BJ (cell line): ENCODE data around the gene CDC25C. TPM values are rescaled to one million over a fixed set of nuclear protein-coding genes. Genes with fewer than 3 reads are reported as not detected.
A peak's percentile ranks its signal among the peaks of the same experiment; 100 is the strongest.

Experiments used
- CTCF ChIA-PET: fragments of 350-600 bp; formaldehyde crosslinking; extraction: SDS; loops from one replicate; lab custom pipeline; 2021; ENCODE audit warnings: antibody characterized with exemption, inconsistent platforms; lab: Yijun Ruan, JAX
- POLR2A ChIA-PET: fragments of 300-600 bp; sonication (Branson Sonifier 250); formaldehyde crosslinking; extraction: SDS; loops from one replicate; lab custom pipeline; 2021; ENCODE audit warnings: antibody characterized with exemption; lab: Charles Lee
- DNase-seq: peaks from one replicate; pipeline ENCODE4 v3.0.0-alpha.2; 2011; ENCODE audit warnings: low read depth
- H3K27me3 ChIP-seq: 2 replicates; pipeline ENCODE4 v1.6.0; 2011; ENCODE audit warnings: low read length; ENCODE audit not compliant: control insufficient read depth, insufficient read depth
- H3K36me3 ChIP-seq: 2 replicates; pipeline ENCODE4 v1.5.1; 2011; ENCODE audit warnings: low read length; ENCODE audit not compliant: control insufficient read depth, insufficient read depth
- H3K4me3 ChIP-seq: 2 replicates; pipeline ENCODE4 v1.5.1; 2011; ENCODE audit warnings: low read depth, mild to moderate bottlenecking, control low read depth, low read length
- CTCF ChIP-seq: IDR thresholded peaks from 2 replicates; pipeline ENCODE4 v1.5.1; 2011; ENCODE audit warnings: low read depth, mild to moderate bottlenecking, control low read depth, inconsistent platforms, low read length, moderate library complexity; ENCODE audit not compliant: insufficient read depth
- polyA plus RNA-seq: library from polyadenylated mRNA; depleted of rRNA; stranded (reverse); fragments of >200 nt; gene quantifications from 2 replicates; pipeline ENCODE4 v1.2.3, GENCODE V29; 2011

Gene CDC25C
- polyA plus RNA-seq, 1 experiment, result 7.8 TPM

GRCh38 chr5:138360941-138361452 lies 29.4 kb upstream of the CDC25C start:
- CTCF ChIA-PET, result no interaction called here
- Histone ChIP-seq H3K36me3 (no peaks in the 10 kb centered on the region; the same call in 1 of the 2 replicates), H3K27me3 (no peaks in the 10 kb centered on the region), H3K4me3 (no peak overlapping the region)
- no peak for DNase-seq
- POLR2A ChIA-PET, result no interaction called here
- no peak for TF ChIP-seq CTCF

GRCh38 chr5:138359621-138360020 lies 28.0 kb upstream of the CDC25C start:
- Histone ChIP-seq H3K36me3 (no peaks in the 10 kb centered on the region; the same call in 1 of the 2 replicates), H3K4me3 (no peak overlapping the region), H3K27me3 (no peaks in the 10 kb centered on the region)
- TF ChIP-seq CTCF, result no peak
- ChIA-PET CTCF (no interaction called here), POLR2A (no interaction called here)
- DNase-seq, result no peak

GRCh38 chr5:138354926-138355378 lies 23.3 kb upstream of the CDC25C start:
- Histone ChIP-seq H3K27me3 (no peaks in the 10 kb centered on the region), H3K4me3 (peak overlapping the region; percentile 87), H3K36me3 (no peaks in the 10 kb centered on the region; the same call in 1 of the 2 replicates)
- CTCF ChIA-PET, result interaction anchor here (0.6 to 6.5 kb wide), 4 partner anchors 14 to 474 kb away, joined by 3 to 118 read pairs (median 48); partner anchors contain the start of gene FAM53C
- peak; percentile 80 for DNase-seq
- POLR2A ChIA-PET, result no interaction called here
- 0 out of 2 replicates have a peak, but pooled peaks have one; percentile 19 for TF ChIP-seq CTCF

- H3K36me3 ChIP-seq, result no peaks in the 10 kb centered on the region; the same call in 1 of the 2 replicates
- CTCF ChIA-PET, result interaction anchor here (0.6 to 6.5 kb wide), 7 partner anchors 14 to 475 kb away, joined by 3 to 118 read pairs (median 3); partner anchors contain the start of genes CDC23 and FAM53C
These were observed 22.8 kb upstream of the CDC25C start for GRCh38 chr5:138354387-138354786.

More at GRCh38 chr5:138354387-138354786, 22.8 kb upstream of the CDC25C start:
- Histone ChIP-seq H3K27me3 (no peaks in the 10 kb centered on the region), H3K4me3 (peak overlapping the region; percentile 87)
- TF ChIP-seq CTCF, result no peak
- POLR2A ChIA-PET, result interaction anchor here (0.7 kb wide), 1 partner anchor 10 kb away, joined by 5 read pairs; no protein-coding TSS in a partner anchor
- no peak for DNase-seq
